Testis (tissue), 2 donors: ENCODE measurements around the gene CENPK.

Source experiments
- POLR2A ChIP-seq: fragments of 450-650 bp; IDR thresholded peaks from one replicate; pipeline ENCODE4 v1.6.1; 2017; ENCODE audit warnings: antibody characterized with exemption, mild to moderate bottlenecking, moderate library complexity
- TF ChIP-seq, protein P1 (sequence below), 3 experiments: fragments of 450-650 bp in 2 of 3; fragments of 200-600 bp in 1 of 3; sonication (generic) in 1 of 3; IDR thresholded peaks; one replicate each; pipeline ENCODE4 v1.5.1; 2016 to 2019; ENCODE audit warnings: antibody characterized with exemption in 3 of 3, mild to moderate bottlenecking in 2 of 3, moderate library complexity in 1 of 3

DNA sequence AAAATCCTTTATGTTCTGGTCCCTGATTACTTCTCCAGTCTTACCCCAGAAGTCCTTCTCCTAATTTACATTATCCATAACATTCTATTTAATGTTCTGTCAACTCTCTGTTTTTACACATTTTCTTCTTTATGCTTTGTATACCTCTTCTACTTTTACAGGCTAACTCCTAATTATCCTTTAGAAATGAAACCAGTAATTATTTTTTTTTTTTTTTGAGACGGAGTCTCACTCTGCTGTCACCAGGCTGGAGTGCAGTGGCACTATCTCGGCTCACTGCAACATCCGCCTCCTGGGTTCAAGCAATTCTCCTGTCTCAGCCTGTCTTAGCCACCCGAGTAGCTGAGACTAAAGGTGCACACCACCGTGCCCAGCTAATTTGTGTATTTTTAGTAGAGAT, 9.0 kb downstream of the CENPK start:
- TF ChIP-seq, protein P1, sequence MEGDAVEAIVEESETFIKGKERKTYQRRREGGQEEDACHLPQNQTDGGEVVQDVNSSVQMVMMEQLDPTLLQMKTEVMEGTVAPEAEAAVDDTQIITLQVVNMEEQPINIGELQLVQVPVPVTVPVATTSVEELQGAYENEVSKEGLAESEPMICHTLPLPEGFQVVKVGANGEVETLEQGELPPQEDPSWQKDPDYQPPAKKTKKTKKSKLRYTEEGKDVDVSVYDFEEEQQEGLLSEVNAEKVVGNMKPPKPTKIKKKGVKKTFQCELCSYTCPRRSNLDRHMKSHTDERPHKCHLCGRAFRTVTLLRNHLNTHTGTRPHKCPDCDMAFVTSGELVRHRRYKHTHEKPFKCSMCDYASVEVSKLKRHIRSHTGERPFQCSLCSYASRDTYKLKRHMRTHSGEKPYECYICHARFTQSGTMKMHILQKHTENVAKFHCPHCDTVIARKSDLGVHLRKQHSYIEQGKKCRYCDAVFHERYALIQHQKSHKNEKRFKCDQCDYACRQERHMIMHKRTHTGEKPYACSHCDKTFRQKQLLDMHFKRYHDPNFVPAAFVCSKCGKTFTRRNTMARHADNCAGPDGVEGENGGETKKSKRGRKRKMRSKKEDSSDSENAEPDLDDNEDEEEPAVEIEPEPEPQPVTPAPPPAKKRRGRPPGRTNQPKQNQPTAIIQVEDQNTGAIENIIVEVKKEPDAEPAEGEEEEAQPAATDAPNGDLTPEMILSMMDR (IDR thresholded peaks at IDR 0.05) = no peak
- TF ChIP-seq POLR2A = no peak
